NCI-H2107 (cell line): ENCODE results near the gene WDR53.
A peak's percentile ranks its signal among the peaks of the same experiment; 100 is the strongest.
"Not testable (repeated sequence)": the region's sequence is repeated elsewhere in the genome, so short reads cannot be mapped to it uniquely, and the experiment has no call there.

Source experiments
- DNase-seq: peaks from one replicate; lab custom pipeline; 2025; lab: John Stamatoyannopoulos, UW

The WDR53 gene

GRCh38 chr3:196517919-196518318, 50.4 kb downstream of the WDR53 start:
- DNase-seq, result peak; percentile 36

GRCh38 chr3:196517162-196517800, 51.1 kb downstream of the WDR53 start:
- DNase-seq, result no peak

GRCh38 chr3:196514913-196515621, 53.3 kb downstream of the WDR53 start, which contains the start of gene SMCO1:
TSS of gene SMCO1 (minus strand) at chr3:196515346. CDS start at chr3:196515209, 137 bp downstream.
- no peak for DNase-seq

GRCh38 chr3:196514350-196514716, 54.0 kb downstream of the WDR53 start:
- DNase-seq, result no peak

- DNase-seq, result no peak
These were observed 54.5 kb downstream of the WDR53 start for GRCh38 chr3:196513697-196514349.

- DNase-seq, result not testable (repeated sequence)
These were observed 56.5 kb downstream of the WDR53 start for GRCh38 chr3:196511646-196512425.

GRCh38 chr3:196511108-196511507, 57.2 kb downstream of the WDR53 start:
- DNase-seq, result not testable (repeated sequence)

- no peak for DNase-seq
These were observed 61.7 kb downstream of the WDR53 start for GRCh38 chr3:196506687-196507086.

- DNase-seq, result no peak
These were observed 63.8 kb downstream of the WDR53 start for GRCh38 chr3:196504556-196504955.
